Mesendoderm (in vitro differentiated cells): ENCODE measurements around the gene DNAH10.

Experiments used
- DNase-seq: peaks from one replicate; pipeline ENCODE4 v3.0.0; 2013
- H2AK5ac ChIP-seq: 2 replicates; pipeline ENCODE4 v1.6.1; 2013; ENCODE audit warnings: low read length, inconsistent platforms
- H2BK120ac ChIP-seq: 2 replicates; pipeline ENCODE4 v1.6.1; 2013; ENCODE audit warnings: low read depth, mild to moderate bottlenecking, low read length, moderate library complexity, mixed read lengths
- H2BK15ac ChIP-seq: replicated peaks from 2 replicates; pipeline ENCODE4 v1.6.1; 2013; ENCODE audit warnings: low read depth, mild to moderate bottlenecking, moderate library complexity
- H2BK5ac ChIP-seq: 2 replicates; pipeline ENCODE4 v1.6.1; 2013; ENCODE audit warnings: low read length, inconsistent platforms
- H3K18ac ChIP-seq: 2 replicates; pipeline ENCODE4 v1.6.1; 2013; ENCODE audit warnings: mild to moderate bottlenecking, low read length, mixed read lengths
- H3K23ac ChIP-seq: one replicate; pipeline ENCODE4 v1.6.1; 2013; ENCODE audit warnings: low read length
- H3K27ac ChIP-seq: 2 replicates; pipeline ENCODE4 v1.5.1; 2013; ENCODE audit warnings: low read depth, mild to moderate bottlenecking, inconsistent platforms, low read length, moderate library complexity
- H3K27me3 ChIP-seq: 2 replicates; pipeline ENCODE4 v1.6.1; 2013; ENCODE audit warnings: low read length, control low read depth, mild to moderate bottlenecking, inconsistent platforms; ENCODE audit not compliant: insufficient read depth, poor library complexity
- H3K36me3 ChIP-seq: 2 replicates; pipeline ENCODE4 v1.6.1; 2013; ENCODE audit warnings: low read length, inconsistent platforms; ENCODE audit not compliant: control insufficient read depth, insufficient read depth
- H3K4ac ChIP-seq: one replicate; pipeline ENCODE4 v1.6.1; 2013; ENCODE audit warnings: low read depth, mild to moderate bottlenecking, low read length, moderate library complexity
- H3K4me1 ChIP-seq: 2 replicates; pipeline ENCODE4 v1.6.1; 2013; ENCODE audit warnings: low read depth, low read length, inconsistent platforms; ENCODE audit not compliant: control insufficient read depth
- H3K4me2 ChIP-seq: 2 replicates; pipeline ENCODE4 v1.6.1; 2013; ENCODE audit warnings: low read length
- H3K4me3 ChIP-seq: 2 replicates; pipeline ENCODE4 v1.5.1; 2013; ENCODE audit warnings: mild to moderate bottlenecking, low read length
- H3K56ac ChIP-seq: one replicate; pipeline ENCODE4 v1.6.1; 2013; ENCODE audit warnings: low read length
- H3K79me1 ChIP-seq: 2 replicates; pipeline ENCODE4 v1.6.1; 2013; ENCODE audit warnings: low read length, inconsistent platforms
- H3K79me2 ChIP-seq: 2 replicates; pipeline ENCODE4 v1.6.1; 2013; ENCODE audit warnings: mild to moderate bottlenecking, low read length; ENCODE audit not compliant: control insufficient read depth, insufficient read depth
- H3K9ac ChIP-seq: 2 replicates; pipeline ENCODE4 v1.6.1; 2013; ENCODE audit warnings: low read length, inconsistent platforms
- H4K5ac ChIP-seq: one replicate; pipeline ENCODE4 v1.6.1; 2013; ENCODE audit warnings: low read length
- H4K8ac ChIP-seq: one replicate; pipeline ENCODE4 v1.6.1; 2013; ENCODE audit warnings: low read depth, mild to moderate bottlenecking, control low read depth, low read length, moderate library complexity
- WGBS: extraction: QIAGEN DNeasy Blood & Tissue Kit; methylation state at CpG from one replicate; pipeline ENCODE4 v1.1.7; 2013; ENCODE audit warnings: low lambda C conversion rate, missing lambda C conversion rate; ENCODE audit not compliant: insufficient coverage; ENCODE audit errors: extremely low coverage; 5-methylcytosine and 5-hydroxymethylcytosine counted together

Gene DNAH10

GRCh38 chr12:123734268-123734667 is 27.8 kb upstream of the DNAH10 start:
- DNase-seq: no peak
- H3K4ac ChIP-seq: no peak overlapping the region
- H3K9ac ChIP-seq: no peak overlapping the region
- no peak overlapping the region for H3K4me2 ChIP-seq
- H3K23ac ChIP-seq: no peak overlapping the region
- peaks cover under 1% of the 10 kb centered on the region for H3K79me1 ChIP-seq
- no peak overlapping the region for H4K5ac ChIP-seq
- no peak overlapping the region for H3K27ac ChIP-seq
- no peak overlapping the region for H2BK120ac ChIP-seq
- WGBS: no CpG with 5 or more reads among the region's 5 CpGs
- H3K56ac ChIP-seq: no peak overlapping the region
- peaks cover 23% of the 10 kb centered on the region for H3K36me3 ChIP-seq
- no peak overlapping the region for H4K8ac ChIP-seq
- H2AK5ac ChIP-seq: no peak overlapping the region
- H3K4me3 ChIP-seq: no peak overlapping the region
- H2BK5ac ChIP-seq: no peak overlapping the region
- H2BK15ac ChIP-seq: no peak overlapping the region
- no peaks in the 10 kb centered on the region for H3K79me2 ChIP-seq
- H3K27me3 ChIP-seq: no peaks in the 10 kb centered on the region
- H3K18ac ChIP-seq: no peak overlapping the region
- peaks cover 2% of the 10 kb centered on the region for H3K4me1 ChIP-seq

- Histone ChIP-seq H3K4me2 (no peak overlapping the region), H2AK5ac (no peak overlapping the region), H3K56ac (no peak overlapping the region), H2BK120ac (no peak overlapping the region), H2BK15ac (no peak overlapping the region), H3K4ac (no peak overlapping the region), H3K27ac (peak overlapping the region; percentile 30), H3K36me3 (peaks cover 20% of the 10 kb centered on the region), H2BK5ac (no peak overlapping the region), H3K79me1 (no peaks in the 10 kb centered on the region), H3K4me3 (no peak overlapping the region), H3K18ac (no peak overlapping the region), H3K79me2 (no peaks in the 10 kb centered on the region), H4K5ac (no peak overlapping the region), H3K9ac (no peak overlapping the region), H3K23ac (no peak overlapping the region), H4K8ac (no peak overlapping the region), H3K27me3 (no peaks in the 10 kb centered on the region), H3K4me1 (no peaks in the 10 kb centered on the region)
- WGBS: no CpG with 5 or more reads among the region's 14 CpGs
- no peak for DNase-seq
Measured at GRCh38 chr12:123741937-123742572, 20.0 kb upstream of the DNAH10 start.

GRCh38 chr12:123743002-123743401 is 19.1 kb upstream of the DNAH10 start:
- no peak overlapping the region for H2BK5ac ChIP-seq
- H2AK5ac ChIP-seq: no peak overlapping the region
- DNase-seq: no peak
- H3K36me3 ChIP-seq: peaks cover 16% of the 10 kb centered on the region
- no peak overlapping the region for H3K4me2 ChIP-seq
- WGBS: no CpG with 5 or more reads among the region's 10 CpGs
- H3K23ac ChIP-seq: no peak overlapping the region
- H3K56ac ChIP-seq: no peak overlapping the region
- no peaks in the 10 kb centered on the region for H3K4me1 ChIP-seq
- no peak overlapping the region for H3K4me3 ChIP-seq
- no peak overlapping the region for H3K18ac ChIP-seq
- H3K27ac ChIP-seq: no peak overlapping the region
- H3K27me3 ChIP-seq: no peaks in the 10 kb centered on the region
- H2BK15ac ChIP-seq: no peak overlapping the region
- no peak overlapping the region for H3K9ac ChIP-seq
- H4K5ac ChIP-seq: no peak overlapping the region
- H3K79me1 ChIP-seq: no peaks in the 10 kb centered on the region
- H2BK120ac ChIP-seq: no peak overlapping the region
- H3K79me2 ChIP-seq: no peaks in the 10 kb centered on the region
- H4K8ac ChIP-seq: no peak overlapping the region
- no peak overlapping the region for H3K4ac ChIP-seq

GRCh38 chr12:123744836-123745235 is 17.3 kb upstream of the DNAH10 start:
- Histone ChIP-seq H3K27me3 (no peaks in the 10 kb centered on the region), H2BK15ac (no peak overlapping the region), H3K18ac (no peak overlapping the region), H3K79me2 (no peaks in the 10 kb centered on the region), H3K36me3 (peaks cover 16% of the 10 kb centered on the region), H4K5ac (no peak overlapping the region), H3K4ac (no peak overlapping the region), H3K56ac (no peak overlapping the region), H3K4me3 (no peak overlapping the region), H3K4me2 (no peak overlapping the region), H2BK120ac (no peak overlapping the region), H3K9ac (no peak overlapping the region), H2AK5ac (no peak overlapping the region), H4K8ac (no peak overlapping the region), H3K79me1 (no peaks in the 10 kb centered on the region), H3K27ac (no peak overlapping the region), H3K4me1 (no peaks in the 10 kb centered on the region), H2BK5ac (no peak overlapping the region), H3K23ac (no peak overlapping the region)
- no CpG with 5 or more reads among the region's 12 CpGs for WGBS
- peak; percentile 30 for DNase-seq

GRCh38 chr12:123747309-123747708 is 14.8 kb upstream of the DNAH10 start:
- Histone ChIP-seq H2AK5ac (no peak overlapping the region), H3K56ac (no peak overlapping the region), H3K27me3 (no peaks in the 10 kb centered on the region), H3K79me2 (no peaks in the 10 kb centered on the region), H3K18ac (no peak overlapping the region), H3K4me3 (no peak overlapping the region), H3K4me2 (no peak overlapping the region), H2BK5ac (no peak overlapping the region), H3K27ac (no peak overlapping the region), H4K5ac (no peak overlapping the region), H2BK120ac (no peak overlapping the region), H3K4me1 (no peaks in the 10 kb centered on the region), H3K23ac (no peak overlapping the region), H4K8ac (no peak overlapping the region), H3K4ac (no peak overlapping the region), H2BK15ac (no peak overlapping the region), H3K36me3 (peaks cover 23% of the 10 kb centered on the region), H3K79me1 (no peaks in the 10 kb centered on the region), H3K9ac (no peak overlapping the region)
- WGBS: no CpG with 5 or more reads among the region's 5 CpGs
- no peak for DNase-seq

GRCh38 chr12:123748161-123748560 is 13.9 kb upstream of the DNAH10 start:
- no peaks in the 10 kb centered on the region for H3K27me3 ChIP-seq
- no peak overlapping the region for H3K27ac ChIP-seq
- no peak overlapping the region for H2BK120ac ChIP-seq
- H3K4ac ChIP-seq: no peak overlapping the region
- H4K5ac ChIP-seq: no peak overlapping the region
- H3K4me3 ChIP-seq: no peak overlapping the region
- no peak overlapping the region for H3K9ac ChIP-seq
- no peak overlapping the region for H3K56ac ChIP-seq
- no peak overlapping the region for H3K4me2 ChIP-seq
- H3K4me1 ChIP-seq: no peaks in the 10 kb centered on the region
- no peak overlapping the region for H4K8ac ChIP-seq
- no peaks in the 10 kb centered on the region for H3K79me2 ChIP-seq
- no peak overlapping the region for H2BK5ac ChIP-seq
- no peak overlapping the region for H3K23ac ChIP-seq
- no peak overlapping the region for H3K18ac ChIP-seq
- H3K79me1 ChIP-seq: no peaks in the 10 kb centered on the region
- H3K36me3 ChIP-seq: peaks cover 23% of the 10 kb centered on the region
- no peak overlapping the region for H2BK15ac ChIP-seq
- no peak for DNase-seq
- no peak overlapping the region for H2AK5ac ChIP-seq
- WGBS: no CpG with 5 or more reads among the region's 6 CpGs
